Measurements from ENCODE around the gene RAB40C. TPM values are rescaled to one million over a fixed set of nuclear protein-coding genes. Genes with fewer than 3 reads are reported as not detected.
A peak's percentile ranks its signal among the peaks of the same experiment; 100 is the strongest.

RAB40C gene
- total RNA-seq, 5 donors from 2014 or later (not counting 1 experiment from before 2014, with no cell fraction given): 14.1 to 28.0 (median 24.4) TPM

DNA sequence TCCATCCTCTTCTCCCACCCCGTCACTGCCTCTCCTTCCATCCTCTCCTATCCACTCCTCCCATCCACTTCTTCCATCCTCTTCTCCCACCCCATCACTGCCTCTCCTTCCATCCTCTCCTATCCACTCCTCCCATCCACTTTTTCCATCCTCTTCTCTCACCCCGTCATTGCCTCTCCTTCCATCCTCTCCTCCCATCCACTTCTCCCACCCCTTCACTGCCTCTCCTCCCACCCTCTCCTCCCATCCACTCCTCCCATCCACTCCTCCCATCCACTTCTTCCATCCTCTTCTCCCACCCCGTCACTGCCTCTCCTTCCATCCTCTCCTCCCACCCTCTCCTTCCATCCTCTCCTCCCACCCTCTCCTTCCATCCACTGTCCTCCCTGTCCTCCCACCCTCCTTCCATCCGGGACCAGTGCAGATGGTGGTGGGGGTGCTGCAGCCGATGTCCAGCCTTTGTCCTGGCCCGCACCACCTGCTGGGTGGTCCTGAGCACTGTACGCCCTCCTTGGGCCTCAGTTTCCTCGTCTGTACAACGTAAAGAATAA is 42.0 kb downstream of the RAB40C start:
- Histone ChIP-seq H3K4me3 (ENCODE audit: control insufficient read depth in 1 of 2, extremely low read depth in 1 of 2, low read length in 1 of 2) (no peak overlapping the region), H3K36me3 (ENCODE audit: control insufficient read depth in 2 of 2, extremely low read depth in 1 of 2, insufficient read depth in 1 of 2, low read length in 1 of 2) (peaks cover 9% of the 10 kb centered on the region in 2 donors), H3K9me3 (no peaks in the 10 kb centered on the region), H3K27ac (ENCODE audit: low read length) (no peak overlapping the region), H3K27me3 (replicated peaks in 1 of 2; ENCODE audit: control insufficient read depth in 2 of 2, extremely low read depth in 1 of 2, insufficient read depth in 2 of 2, low read length in 1 of 2) (no peaks in the 10 kb centered on the region), H3K4me1 (ENCODE audit: control insufficient read depth in 1 of 2, extremely low read depth in 1 of 2, insufficient read depth in 2 of 2, low read length in 2 of 2) (peaks cover 5 to 26% of the 10 kb centered on the region in 2 experiments)
- peaks cover 6 to 8% (median 7%) of the 10 kb centered on the region in 3 donors for H3K4me1 Mint-ChIP-seq
- H3K4me3 Mint-ChIP-seq: no peak overlapping the region
- no peaks in the 10 kb centered on the region for H3K36me3 Mint-ChIP-seq
- peaks cover 0 to 3% of the 10 kb centered on the region in 2 donors for H3K27me3 Mint-ChIP-seq
- no peak overlapping the region for H3K27ac Mint-ChIP-seq
- WGBS (ENCODE audit: insufficient coverage): 72% methylated on average over 5 of the region's 9 CpGs
- CTCF ChIA-PET: no interaction called here
- DNase-seq (no peak), ATAC-seq (replicated peaks in 1 of 4) (no peak)
- no peaks in the 10 kb centered on the region for H3K9me3 Mint-ChIP-seq
- POLR2A ChIA-PET: no interaction called here

DNA sequence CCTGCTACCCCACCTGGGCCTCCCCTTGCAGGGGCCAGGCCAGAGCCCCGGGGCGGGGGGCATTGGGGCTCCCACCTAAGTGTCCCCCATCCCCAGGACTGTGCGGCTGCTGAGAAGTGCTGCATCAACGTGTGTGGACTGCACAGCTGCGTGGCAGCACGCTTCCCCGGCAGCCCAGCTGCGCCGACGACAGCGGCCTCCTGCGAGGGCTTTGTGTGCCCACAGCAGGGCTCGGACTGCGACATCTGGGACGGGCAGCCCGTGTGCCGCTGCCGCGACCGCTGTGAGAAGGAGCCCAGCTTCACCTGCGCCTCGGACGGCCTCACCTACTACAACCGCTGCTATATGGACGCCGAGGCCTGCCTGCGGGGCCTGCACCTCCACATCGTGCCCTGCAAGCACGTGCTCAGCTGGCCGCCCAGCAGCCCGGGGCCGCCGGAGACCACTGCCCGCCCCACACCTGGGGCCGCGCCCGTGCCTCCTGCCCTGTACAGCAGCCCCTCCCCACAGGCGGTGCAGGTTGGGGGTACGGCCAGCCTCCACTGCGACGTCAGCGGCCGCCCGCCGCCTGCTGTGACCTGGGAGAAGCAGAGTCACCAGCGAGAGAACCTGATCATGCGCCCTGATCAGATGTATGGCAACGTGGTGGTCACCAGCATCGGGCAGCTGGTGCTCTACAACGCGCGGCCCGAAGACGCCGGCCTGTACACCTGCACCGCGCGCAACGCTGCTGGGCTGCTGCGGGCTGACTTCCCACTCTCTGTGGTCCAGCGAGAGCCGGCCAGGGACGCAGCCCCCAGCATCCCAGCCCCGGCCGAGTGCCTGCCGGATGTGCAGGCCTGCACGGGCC is 42.8 kb downstream of the RAB40C start:
- Mint-ChIP-seq H3K27ac (no peak overlapping the region), H3K9me3 (no peaks in the 10 kb centered on the region), H3K4me1 (peaks cover 7 to 8% (median 8%) of the 10 kb centered on the region in 3 donors), H3K4me3 (no peak overlapping the region), H3K27me3 (peaks cover 0 to 3% of the 10 kb centered on the region in 2 donors), H3K36me3 (no peaks in the 10 kb centered on the region)
- Histone ChIP-seq H3K36me3 (ENCODE audit: control insufficient read depth in 2 of 2, extremely low read depth in 1 of 2, insufficient read depth in 1 of 2, low read length in 1 of 2) (peaks cover 5 to 9% of the 10 kb centered on the region in 2 donors), H3K4me3 (ENCODE audit: control insufficient read depth in 1 of 2, extremely low read depth in 1 of 2, low read length in 1 of 2) (no peak overlapping the region), H3K27me3 (replicated peaks in 1 of 2; ENCODE audit: control insufficient read depth in 2 of 2, extremely low read depth in 1 of 2, insufficient read depth in 2 of 2, low read length in 1 of 2) (no peaks in the 10 kb centered on the region), H3K4me1 (ENCODE audit: control insufficient read depth in 1 of 2, extremely low read depth in 1 of 2, insufficient read depth in 2 of 2, low read length in 2 of 2) (peaks cover 9 to 32% of the 10 kb centered on the region in 2 experiments), H3K27ac (ENCODE audit: low read length) (no peak overlapping the region), H3K9me3 (no peaks in the 10 kb centered on the region)
- ChIA-PET CTCF (no interaction called here), POLR2A (no interaction called here)
- DNase-seq (no peak), ATAC-seq (replicated peaks in 1 of 4) (no peak)
- WGBS (ENCODE audit: insufficient coverage): 96% methylated on average over 65 of the region's 67 CpGs

DNA sequence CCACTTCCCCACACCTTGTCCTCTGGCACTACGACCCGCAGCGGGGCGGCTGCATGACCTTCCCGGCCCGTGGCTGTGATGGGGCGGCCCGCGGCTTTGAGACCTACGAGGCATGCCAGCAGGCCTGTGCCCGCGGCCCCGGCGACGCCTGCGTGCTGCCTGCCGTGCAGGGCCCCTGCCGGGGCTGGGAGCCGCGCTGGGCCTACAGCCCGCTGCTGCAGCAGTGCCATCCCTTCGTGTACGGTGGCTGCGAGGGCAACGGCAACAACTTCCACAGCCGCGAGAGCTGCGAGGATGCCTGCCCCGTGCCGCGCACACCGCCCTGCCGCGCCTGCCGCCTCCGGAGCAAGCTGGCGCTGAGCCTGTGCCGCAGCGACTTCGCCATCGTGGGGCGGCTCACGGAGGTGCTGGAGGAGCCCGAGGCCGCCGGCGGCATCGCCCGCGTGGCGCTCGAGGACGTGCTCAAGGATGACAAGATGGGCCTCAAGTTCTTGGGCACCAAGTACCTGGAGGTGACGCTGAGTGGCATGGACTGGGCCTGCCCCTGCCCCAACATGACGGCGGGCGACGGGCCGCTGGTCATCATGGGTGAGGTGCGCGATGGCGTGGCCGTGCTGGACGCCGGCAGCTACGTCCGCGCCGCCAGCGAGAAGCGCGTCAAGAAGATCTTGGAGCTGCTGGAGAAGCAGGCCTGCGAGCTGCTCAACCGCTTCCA is 43.6 kb downstream of the RAB40C start:
- H3K36me3 ChIP-seq (ENCODE audit: control insufficient read depth in 2 of 2, extremely low read depth in 1 of 2, insufficient read depth in 1 of 2, low read length in 1 of 2): peaks cover 5 to 9% of the 10 kb centered on the region in 2 donors
- DNase-seq: no peak
- H3K4me1 ChIP-seq (ENCODE audit: control insufficient read depth in 1 of 2, extremely low read depth in 1 of 2, insufficient read depth in 2 of 2, low read length in 2 of 2): peaks cover 9 to 34% of the 10 kb centered on the region in 2 experiments
- no peaks in the 10 kb centered on the region for H3K27me3 ChIP-seq (replicated peaks in 1 of 2; ENCODE audit: control insufficient read depth in 2 of 2, extremely low read depth in 1 of 2, insufficient read depth in 2 of 2, low read length in 1 of 2)
- ChIA-PET CTCF (no interaction called here), POLR2A (no interaction called here)
- peaks cover 7 to 8% (median 8%) of the 10 kb centered on the region in 3 donors for H3K4me1 Mint-ChIP-seq
- no peaks in the 10 kb centered on the region for H3K9me3 Mint-ChIP-seq
- no peaks in the 10 kb centered on the region for H3K9me3 ChIP-seq
- H3K36me3 Mint-ChIP-seq: no peaks in the 10 kb centered on the region
- no peak overlapping the region for H3K4me3 Mint-ChIP-seq
- no peak overlapping the region for H3K27ac ChIP-seq (ENCODE audit: low read length)
- H3K4me3 ChIP-seq (ENCODE audit: control insufficient read depth in 1 of 2, extremely low read depth in 1 of 2, low read length in 1 of 2): no peak overlapping the region
- H3K27me3 Mint-ChIP-seq: peaks cover 0 to 3% of the 10 kb centered on the region in 2 donors
- 98% methylated on average over 74 of the region's 74 CpGs for WGBS (ENCODE audit: insufficient coverage)
- no peak overlapping the region for H3K27ac Mint-ChIP-seq
- ATAC-seq (replicated peaks in 1 of 4): no peak

DNA sequence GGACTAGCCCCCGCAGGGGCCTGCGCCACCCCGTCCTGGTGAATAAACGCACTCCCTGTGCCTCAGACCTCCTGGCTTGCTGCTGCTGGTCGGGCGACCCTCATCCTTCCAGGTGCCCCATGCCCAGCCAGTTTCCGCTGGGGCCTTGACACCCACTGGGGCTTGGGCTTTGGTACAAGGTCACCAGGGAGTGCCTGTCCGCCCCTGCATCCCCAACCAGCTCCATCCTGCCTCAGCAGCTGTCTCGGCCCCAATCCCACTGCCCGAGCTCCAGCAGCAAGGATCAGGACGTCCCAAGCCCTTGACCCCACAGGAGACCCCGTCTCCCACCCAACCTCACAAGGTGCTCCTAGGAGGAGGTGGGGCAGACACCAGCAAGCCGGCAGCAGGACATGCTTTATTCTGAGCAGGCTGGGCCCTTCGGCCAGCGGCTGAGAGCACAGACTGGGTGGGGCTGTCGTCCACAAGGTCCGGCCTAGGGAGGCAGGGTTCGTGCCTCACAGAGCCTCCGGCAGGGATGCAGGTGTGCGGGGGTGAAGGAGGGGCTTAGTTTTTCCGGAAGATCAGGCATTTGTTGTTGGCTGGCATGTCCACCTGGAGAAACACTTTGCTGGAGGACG is 44.3 kb downstream of the RAB40C start:
- Mint-ChIP-seq H3K27me3 (peaks cover 0 to 3% of the 10 kb centered on the region in 2 donors), H3K4me1 (peaks cover 7 to 8% (median 8%) of the 10 kb centered on the region in 3 donors), H3K4me3 (peak overlapping the region; percentile 50 to 68 (median 60)), H3K27ac (no peak overlapping the region), H3K9me3 (no peaks in the 10 kb centered on the region), H3K36me3 (no peaks in the 10 kb centered on the region)
- no peak for ATAC-seq (replicated peaks in 1 of 4)
- peaks cover 9 to 34% of the 10 kb centered on the region in 2 experiments for H3K4me1 ChIP-seq (ENCODE audit: control insufficient read depth in 1 of 2, extremely low read depth in 1 of 2, insufficient read depth in 2 of 2, low read length in 2 of 2)
- H3K9me3 ChIP-seq: no peaks in the 10 kb centered on the region
- CTCF ChIA-PET: no interaction called here
- POLR2A ChIA-PET: no interaction called here
- H3K27ac ChIP-seq (ENCODE audit: low read length): no peak overlapping the region
- H3K27me3 ChIP-seq (replicated peaks in 1 of 2; ENCODE audit: control insufficient read depth in 2 of 2, extremely low read depth in 1 of 2, insufficient read depth in 2 of 2, low read length in 1 of 2): no peaks in the 10 kb centered on the region
- 97% methylated on average over 18 of the region's 22 CpGs for WGBS (ENCODE audit: insufficient coverage)
- no peak for DNase-seq
- H3K4me3 ChIP-seq (ENCODE audit: control insufficient read depth in 1 of 2, extremely low read depth in 1 of 2, low read length in 1 of 2): no peak overlapping the region
- peaks cover 5 to 9% of the 10 kb centered on the region in 2 donors for H3K36me3 ChIP-seq (ENCODE audit: control insufficient read depth in 2 of 2, extremely low read depth in 1 of 2, insufficient read depth in 1 of 2, low read length in 1 of 2)

DNA sequence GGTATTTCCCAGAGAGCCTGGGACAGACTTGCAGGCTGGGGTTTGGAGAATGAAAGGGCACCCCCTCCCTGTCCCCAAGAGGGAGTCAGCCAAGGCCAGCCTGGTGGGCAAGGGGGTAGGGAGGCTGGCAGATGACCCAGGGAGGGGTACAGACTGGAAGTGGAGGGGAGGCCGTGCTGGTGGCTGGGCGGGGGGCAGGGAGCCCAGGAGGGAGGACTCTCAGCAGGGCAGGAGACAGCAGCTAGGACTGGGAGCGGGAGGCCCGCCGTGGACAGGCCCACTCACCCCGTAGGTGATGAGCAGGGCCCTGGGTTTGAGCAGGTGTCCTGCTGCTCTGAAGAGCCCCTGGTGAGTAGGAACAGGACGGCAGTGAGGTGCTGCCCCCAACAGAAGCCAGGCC is 45.1 kb downstream of the RAB40C start:
- ChIA-PET CTCF (no interaction called here), POLR2A (no interaction called here)
- Histone ChIP-seq H3K4me3 (ENCODE audit: control insufficient read depth in 1 of 2, extremely low read depth in 1 of 2, low read length in 1 of 2) (peak overlapping the region in 1 of 2 donors; percentile 87), H3K27ac (ENCODE audit: low read length) (no peak overlapping the region), H3K4me1 (ENCODE audit: control insufficient read depth in 1 of 2, extremely low read depth in 1 of 2, insufficient read depth in 2 of 2, low read length in 2 of 2) (peaks cover 9 to 34% of the 10 kb centered on the region in 2 experiments), H3K36me3 (ENCODE audit: control insufficient read depth in 2 of 2, extremely low read depth in 1 of 2, insufficient read depth in 1 of 2, low read length in 1 of 2) (peaks cover 5 to 9% of the 10 kb centered on the region in 2 donors), H3K27me3 (replicated peaks in 1 of 2; ENCODE audit: control insufficient read depth in 2 of 2, extremely low read depth in 1 of 2, insufficient read depth in 2 of 2, low read length in 1 of 2) (no peaks in the 10 kb centered on the region), H3K9me3 (no peaks in the 10 kb centered on the region)
- Mint-ChIP-seq H3K36me3 (no peaks in the 10 kb centered on the region), H3K4me1 (peaks cover 7 to 8% (median 8%) of the 10 kb centered on the region in 3 donors), H3K27me3 (peaks cover 0 to 3% of the 10 kb centered on the region in 2 donors), H3K9me3 (no peaks in the 10 kb centered on the region), H3K4me3 (peak overlapping the region; percentile 62 to 74 (median 68)), H3K27ac (no peak overlapping the region)
- DNase-seq (no peak), ATAC-seq (replicated peaks in 1 of 4) (no peak)
- WGBS (ENCODE audit: insufficient coverage): 50% methylated on average over 1 of the region's 7 CpGs
